Activated CD4-positive, alpha-beta memory T cell treated with anti-CD3 and anti-CD28 coated beads, Interleukin-2, amount 10 ng/mL, durations not matched to agents 7 days and 5 days (primary cell): ENCODE data around the gene PEMT. TPM values are rescaled to one million over a fixed set of nuclear protein-coding genes. Genes with fewer than 3 reads are reported as not detected.

Experiments
- CTCF ChIA-PET: fragments of 350-600 bp; sonication (Branson Sonifier 250); formaldehyde crosslinking; loops from one replicate; lab custom pipeline; 2021; ENCODE audit warnings: antibody characterized with exemption, inconsistent platforms; lab: Charles Lee
- POLR2A ChIA-PET: fragments of 350-600 bp; sonication (Branson Sonifier 250); formaldehyde crosslinking; loops from one replicate; lab custom pipeline; 2021; ENCODE audit warnings: antibody characterized with exemption; lab: Charles Lee
- DNase-seq: peaks from one replicate; pipeline ENCODE4 v3.0.0-alpha.2; 2020
- H3K27ac Mint-ChIP-seq: one replicate; pipeline ENCODE4 v1.8.0; 2021; ENCODE audit warnings: mild to moderate bottlenecking, mixed read lengths
- H3K27me3 Mint-ChIP-seq: one replicate; pipeline ENCODE4 v1.8.0; 2021; ENCODE audit warnings: mixed read lengths
- H3K36me3 Mint-ChIP-seq: one replicate; pipeline ENCODE4 v1.8.0; 2021; ENCODE audit warnings: low read depth, mixed read lengths
- H3K4me1 Mint-ChIP-seq: one replicate; pipeline ENCODE4 v1.8.0; 2021; ENCODE audit warnings: mixed read lengths
- H3K4me3 Mint-ChIP-seq: one replicate; pipeline ENCODE4 v1.8.0; 2021; ENCODE audit warnings: mild to moderate bottlenecking, mixed read lengths
- H3K9me3 Mint-ChIP-seq: one replicate; pipeline ENCODE4 v1.8.0; 2021; ENCODE audit warnings: mixed read lengths
- total RNA-seq, 2 experiments: library from RNA; stranded (reverse); gene quantifications; one replicate each; pipeline ENCODE4 v1.2.3, GENCODE V29; 2021

Gene PEMT
- total RNA-seq, 2 experiments from 2014 or later, result 17.2 to 22.0 TPM

DNA sequence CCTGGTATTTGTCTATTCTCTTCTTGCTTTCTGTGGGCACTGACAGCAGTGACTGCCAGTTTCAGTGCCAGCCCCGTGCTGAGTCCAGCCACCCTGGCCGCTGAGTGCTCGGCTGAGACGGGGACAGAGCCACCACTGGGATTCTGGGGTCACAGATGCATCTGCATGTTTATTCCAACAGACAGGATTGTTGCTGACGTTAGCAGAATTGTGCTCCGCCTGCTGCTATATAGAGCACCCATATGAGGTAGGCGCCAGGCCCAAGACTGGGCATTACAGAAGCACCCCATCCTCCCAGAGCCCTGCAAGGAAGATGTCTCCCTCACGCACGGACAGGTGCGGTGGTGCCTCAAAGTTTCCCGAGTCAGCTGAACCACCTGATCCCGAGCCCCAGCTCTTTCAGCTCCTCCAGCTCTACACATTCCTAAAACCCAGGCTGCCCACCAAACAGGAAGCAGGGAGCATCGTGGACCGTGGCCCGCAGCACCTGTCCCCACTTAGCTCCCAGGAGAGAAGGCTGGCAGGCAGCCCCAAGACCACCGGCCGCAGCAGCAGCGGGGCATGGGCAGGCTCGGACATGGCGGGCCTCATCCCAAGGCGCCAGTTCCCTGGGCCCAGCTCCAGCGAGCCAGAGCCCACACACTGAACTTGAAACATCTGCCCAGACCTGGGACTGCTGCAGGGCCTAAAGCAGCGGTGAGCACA is 50.4 kb downstream of the PEMT start:
- DNase-seq, result no peak
- Mint-ChIP-seq H3K4me3 (no peak overlapping the region), H3K36me3 (no peaks in the 10 kb centered on the region), H3K4me1 (no peaks in the 10 kb centered on the region), H3K9me3 (no peaks in the 10 kb centered on the region), H3K27ac (no peak overlapping the region), H3K27me3 (no peaks in the 10 kb centered on the region)
- CTCF ChIA-PET, result no interaction called here
- POLR2A ChIA-PET, result no interaction called here

- H3K9me3 Mint-ChIP-seq, result no peaks in the 10 kb centered on the region
- no peak for DNase-seq
- no peak overlapping the region for H3K4me3 Mint-ChIP-seq
- ChIA-PET CTCF (interaction anchor here (1.3 kb wide), 1 partner anchor 102 kb away, joined by 3 read pairs; no protein-coding TSS in a partner anchor), POLR2A (no interaction called here)
- H3K36me3 Mint-ChIP-seq, result no peaks in the 10 kb centered on the region
- H3K27ac Mint-ChIP-seq, result no peak overlapping the region
- no peaks in the 10 kb centered on the region for H3K27me3 Mint-ChIP-seq
- H3K4me1 Mint-ChIP-seq, result no peaks in the 10 kb centered on the region
Observed at GRCh38 chr17:17540278-17540906, 51.1 kb downstream of the PEMT start.

- Mint-ChIP-seq H3K4me3 (no peak overlapping the region), H3K9me3 (no peaks in the 10 kb centered on the region), H3K27ac (no peak overlapping the region), H3K27me3 (no peaks in the 10 kb centered on the region), H3K36me3 (no peaks in the 10 kb centered on the region), H3K4me1 (no peaks in the 10 kb centered on the region)
- ChIA-PET POLR2A (no interaction called here), CTCF (interaction anchor here (1.3 to 1.8 kb wide), 2 partner anchors 43 to 103 kb away, joined by 3 to 6 read pairs; partner anchors contain the start of gene RASD1)
- no peak for DNase-seq
Observed at GRCh38 chr17:17539591-17539990, 51.9 kb downstream of the PEMT start.

DNA sequence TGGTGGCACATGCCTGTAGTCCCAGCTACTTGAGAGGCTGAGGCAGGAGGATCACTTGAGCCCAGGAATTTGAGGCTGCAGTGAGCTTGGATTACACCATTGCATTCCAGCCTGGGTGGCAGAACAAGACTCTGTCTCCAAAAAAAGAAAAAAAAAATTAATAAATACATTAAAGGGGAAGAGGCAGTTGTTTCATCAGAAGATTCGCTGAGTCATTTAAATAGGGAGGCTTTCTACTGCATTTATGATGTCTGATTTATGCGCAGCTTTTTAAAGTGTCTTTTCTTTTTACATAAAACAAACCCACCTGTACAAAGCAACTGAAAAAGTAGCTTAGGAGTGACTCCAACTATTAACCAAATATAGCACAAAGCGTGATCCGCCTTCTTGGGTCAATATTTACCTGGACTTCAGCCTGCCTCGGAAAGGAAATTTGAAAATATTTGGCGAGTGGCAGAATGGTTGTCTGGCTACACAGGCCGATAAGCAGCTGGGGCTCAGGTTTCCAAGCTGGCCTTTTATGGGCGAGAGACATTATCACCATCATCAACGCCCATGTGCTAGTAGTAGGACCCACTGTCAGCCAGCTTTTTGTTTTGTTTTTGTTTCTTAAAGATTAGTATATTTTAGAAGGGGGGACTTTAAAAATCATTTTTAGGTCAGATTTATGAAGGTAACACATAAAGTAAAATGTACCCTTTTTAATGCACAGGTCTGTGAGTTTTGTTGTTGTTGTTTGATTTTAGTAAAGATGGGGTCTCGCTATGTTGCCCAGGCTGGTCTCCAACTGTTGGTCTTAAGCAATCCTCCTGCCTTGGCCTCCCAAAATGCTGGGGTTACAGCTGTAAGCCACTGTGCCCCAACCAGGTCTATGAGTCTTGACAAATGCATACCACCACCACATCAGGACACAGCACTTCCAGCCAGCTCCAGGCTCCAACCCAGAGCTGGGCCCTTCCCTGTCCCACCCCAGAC is 52.8 kb downstream of the PEMT start:
- no peak overlapping the region for H3K27ac Mint-ChIP-seq
- H3K9me3 Mint-ChIP-seq, result no peaks in the 10 kb centered on the region
- no peaks in the 10 kb centered on the region for H3K36me3 Mint-ChIP-seq
- H3K27me3 Mint-ChIP-seq, result no peaks in the 10 kb centered on the region
- ChIA-PET CTCF (interaction anchor here (1.8 kb wide), 1 partner anchor 42 kb away, joined by 6 read pairs; the partner anchor contains the start of gene RASD1), POLR2A (no interaction called here)
- no peaks in the 10 kb centered on the region for H3K4me1 Mint-ChIP-seq
- no peak overlapping the region for H3K4me3 Mint-ChIP-seq
- no peak for DNase-seq

DNA sequence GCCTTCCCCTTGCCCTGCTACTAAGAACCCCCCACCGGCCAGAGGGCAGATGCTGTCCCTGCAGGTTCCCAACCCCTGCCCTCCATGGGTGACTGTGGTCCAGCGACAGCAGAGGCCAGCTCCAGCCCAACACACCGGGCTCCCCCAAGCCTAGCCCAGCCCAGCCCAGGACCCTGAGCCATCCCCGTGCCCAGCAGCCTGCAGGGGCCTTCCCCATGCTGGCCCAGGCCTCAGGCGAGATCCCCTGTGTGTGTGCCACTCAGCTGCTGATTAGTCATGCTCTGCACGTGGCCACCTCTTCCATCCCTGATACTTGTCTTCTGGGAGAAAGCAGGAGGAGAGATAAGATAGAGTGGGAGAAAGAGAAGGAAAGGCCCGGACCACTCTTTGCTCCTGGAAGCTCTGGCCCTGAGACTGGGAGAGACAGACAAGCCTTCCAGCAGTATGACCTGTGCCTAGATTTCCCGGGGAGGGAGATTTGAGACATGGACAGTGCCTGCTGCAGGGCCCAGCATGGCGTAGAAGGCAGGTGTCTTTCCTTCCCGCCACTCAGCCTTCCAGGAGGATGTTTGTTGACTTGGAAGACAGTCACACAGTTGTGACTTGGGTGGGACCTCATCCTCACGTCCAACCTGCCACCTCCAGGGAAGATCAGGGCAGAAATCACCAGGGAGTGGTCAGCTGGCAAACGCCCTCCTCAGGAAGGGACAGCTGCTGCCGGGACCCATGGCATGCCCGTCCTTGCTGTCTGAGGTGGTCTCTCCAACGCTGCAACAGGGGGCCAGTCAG is 54.0 kb downstream of the PEMT start:
- no peak overlapping the region for H3K4me3 Mint-ChIP-seq
- CTCF ChIA-PET, result interaction anchor here (1.8 kb wide), 1 partner anchor 41 kb away, joined by 6 read pairs; the partner anchor contains the start of gene RASD1
- POLR2A ChIA-PET, result no interaction called here
- no peaks in the 10 kb centered on the region for H3K4me1 Mint-ChIP-seq
- H3K27me3 Mint-ChIP-seq, result no peaks in the 10 kb centered on the region
- no peaks in the 10 kb centered on the region for H3K36me3 Mint-ChIP-seq
- no peak for DNase-seq
- no peak overlapping the region for H3K27ac Mint-ChIP-seq
- H3K9me3 Mint-ChIP-seq, result no peaks in the 10 kb centered on the region

DNA sequence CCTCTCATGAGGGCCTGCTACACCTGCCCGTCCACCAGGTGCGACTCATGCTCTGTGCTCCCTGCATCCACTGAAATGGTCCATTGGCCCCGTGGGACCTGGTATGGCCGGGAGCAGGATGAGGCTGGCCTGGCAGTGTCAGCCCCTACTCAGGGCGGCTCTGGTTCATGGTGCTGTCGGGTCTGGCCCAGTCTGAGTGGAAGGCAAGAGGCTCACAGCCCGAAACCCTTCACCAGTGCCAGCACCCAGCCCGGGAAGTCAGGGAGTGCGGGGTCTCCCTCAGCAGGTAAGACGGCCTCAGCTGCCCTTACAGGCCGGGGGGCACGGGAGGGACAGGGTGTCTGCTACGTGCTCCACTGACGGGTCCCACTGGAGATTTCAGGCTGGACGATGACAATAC is 54.8 kb downstream of the PEMT start:
- Mint-ChIP-seq H3K36me3 (no peaks in the 10 kb centered on the region), H3K4me1 (no peaks in the 10 kb centered on the region), H3K9me3 (no peaks in the 10 kb centered on the region), H3K27me3 (no peaks in the 10 kb centered on the region), H3K4me3 (no peak overlapping the region), H3K27ac (no peak overlapping the region)
- POLR2A ChIA-PET, result no interaction called here
- CTCF ChIA-PET, result no interaction called here
- DNase-seq, result no peak

- no peaks in the 10 kb centered on the region for H3K27me3 Mint-ChIP-seq
- CTCF ChIA-PET, result no interaction called here
- no peaks in the 10 kb centered on the region for H3K4me1 Mint-ChIP-seq
- DNase-seq, result no peak
- POLR2A ChIA-PET, result no interaction called here
- no peaks in the 10 kb centered on the region for H3K9me3 Mint-ChIP-seq
- no peak overlapping the region for H3K27ac Mint-ChIP-seq
- no peaks in the 10 kb centered on the region for H3K36me3 Mint-ChIP-seq
- no peak overlapping the region for H3K4me3 Mint-ChIP-seq
Observed at GRCh38 chr17:17535957-17536356, 55.6 kb downstream of the PEMT start.

DNA sequence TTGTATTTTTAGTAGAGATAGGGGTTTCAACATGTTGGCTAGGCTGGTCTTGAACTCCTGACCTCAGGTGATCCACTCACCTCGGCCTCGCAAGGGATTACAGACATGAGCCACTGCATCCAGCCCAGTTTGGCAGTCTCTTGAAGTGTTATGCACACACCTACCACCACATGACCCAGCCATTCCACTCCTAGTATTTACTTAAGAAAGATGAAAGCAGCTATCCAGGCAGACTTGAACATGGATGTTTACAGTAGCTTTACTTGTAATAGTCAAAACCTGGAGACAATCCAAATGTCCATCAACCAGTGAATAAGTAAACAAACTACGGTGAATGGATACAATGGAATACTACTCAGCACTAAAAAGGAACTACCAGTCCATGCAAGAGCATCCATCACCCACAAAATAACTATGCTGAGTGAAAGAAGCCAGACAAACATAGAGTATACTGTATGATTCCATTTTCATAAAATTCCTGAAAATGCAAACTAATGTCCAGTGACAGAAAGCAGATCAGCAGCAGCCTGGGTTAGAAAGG is 57.5 kb downstream of the PEMT start:
- Mint-ChIP-seq H3K4me1 (no peaks in the 10 kb centered on the region), H3K36me3 (no peaks in the 10 kb centered on the region), H3K27me3 (no peaks in the 10 kb centered on the region), H3K4me3 (no peak overlapping the region), H3K9me3 (no peaks in the 10 kb centered on the region), H3K27ac (no peak overlapping the region)
- ChIA-PET POLR2A (no interaction called here), CTCF (no interaction called here)
- DNase-seq, result no peak

DNA sequence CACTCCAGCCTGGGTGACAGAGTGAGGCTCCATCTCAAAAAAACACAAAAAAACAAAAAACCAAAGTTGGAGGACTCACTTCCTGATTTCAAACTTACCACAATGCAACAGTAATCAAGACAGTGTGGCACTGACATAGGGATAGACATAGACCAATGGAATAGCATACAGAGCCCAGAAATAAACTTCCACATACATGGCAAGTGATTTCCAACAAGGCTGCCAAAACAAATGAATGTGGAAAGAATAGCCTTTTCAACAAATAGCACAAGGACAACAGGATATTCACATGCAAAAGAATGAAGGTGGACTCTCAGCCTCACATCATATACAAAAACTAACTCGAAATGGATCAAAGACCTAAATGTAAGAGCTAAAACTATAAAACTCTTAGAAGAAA is 58.5 kb downstream of the PEMT start:
- no peak for DNase-seq
- Mint-ChIP-seq H3K36me3 (no peaks in the 10 kb centered on the region), H3K4me1 (no peaks in the 10 kb centered on the region), H3K27ac (no peak overlapping the region), H3K9me3 (no peaks in the 10 kb centered on the region), H3K27me3 (no peaks in the 10 kb centered on the region), H3K4me3 (no peak overlapping the region)
- CTCF ChIA-PET, result no interaction called here
- POLR2A ChIA-PET, result no interaction called here

GRCh38 chr17:17531156-17531555 is 60.4 kb downstream of the PEMT start:
- no peaks in the 10 kb centered on the region for H3K9me3 Mint-ChIP-seq
- no peaks in the 10 kb centered on the region for H3K4me1 Mint-ChIP-seq
- POLR2A ChIA-PET, result no interaction called here
- DNase-seq, result no peak
- H3K4me3 Mint-ChIP-seq, result no peak overlapping the region
- no peak overlapping the region for H3K27ac Mint-ChIP-seq
- no peaks in the 10 kb centered on the region for H3K36me3 Mint-ChIP-seq
- no peaks in the 10 kb centered on the region for H3K27me3 Mint-ChIP-seq
- CTCF ChIA-PET, result no interaction called here

DNA sequence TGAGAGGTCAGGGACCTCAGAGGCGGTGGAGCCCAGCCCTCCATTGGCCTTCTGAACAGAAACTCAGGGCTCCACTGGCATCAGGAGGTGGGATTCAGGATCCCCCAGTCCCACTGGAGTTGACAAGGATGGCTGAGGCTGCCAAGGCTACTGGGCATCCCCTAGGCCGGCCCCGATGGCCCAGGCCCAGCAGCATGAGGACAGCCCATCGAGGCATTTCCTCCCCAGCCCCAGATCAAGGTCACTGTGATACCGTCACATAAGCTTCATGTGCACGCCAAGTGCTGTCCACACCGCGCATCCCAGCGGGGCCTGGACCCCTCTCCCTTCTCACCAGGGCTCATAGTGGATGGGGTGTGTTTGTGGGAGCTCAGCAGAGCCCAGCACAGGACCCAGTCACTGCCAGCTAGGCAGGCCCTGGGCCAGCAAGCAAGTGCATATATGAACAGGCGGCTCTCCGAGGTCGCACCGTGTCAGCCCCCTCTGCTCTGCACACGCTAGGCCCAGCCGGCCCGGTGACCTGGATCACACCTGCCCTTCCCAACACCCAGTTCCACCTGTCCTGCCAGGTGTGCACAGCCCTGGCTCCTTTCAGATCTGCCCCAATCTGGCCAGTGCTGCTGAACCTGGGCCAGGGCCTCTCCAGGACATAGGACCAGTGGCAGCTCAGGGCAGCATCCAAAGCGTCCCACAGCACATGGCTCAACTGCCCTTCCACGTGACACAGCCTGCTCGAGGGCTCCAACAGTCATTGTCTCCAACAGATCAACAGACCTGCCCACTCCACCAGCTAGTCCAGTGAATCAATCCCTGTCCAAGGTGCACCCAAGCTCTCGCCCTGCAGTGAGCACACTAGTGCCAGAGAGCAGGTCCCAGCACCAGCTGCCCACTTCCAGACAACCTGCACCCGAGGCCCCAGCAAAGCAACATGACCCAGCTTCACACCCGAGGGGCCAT is 62.5 kb downstream of the PEMT start:
- H3K4me3 Mint-ChIP-seq, result no peak overlapping the region
- H3K27ac Mint-ChIP-seq, result no peak overlapping the region
- no peaks in the 10 kb centered on the region for H3K27me3 Mint-ChIP-seq
- no peaks in the 10 kb centered on the region for H3K9me3 Mint-ChIP-seq
- ChIA-PET CTCF (interaction anchor here (1.0 kb wide), 1 partner anchor 32 kb away, joined by 4 read pairs; no protein-coding TSS in a partner anchor), POLR2A (no interaction called here)
- no peaks in the 10 kb centered on the region for H3K4me1 Mint-ChIP-seq
- no peak for DNase-seq
- no peaks in the 10 kb centered on the region for H3K36me3 Mint-ChIP-seq
